ENCODE results near the gene SSH2. TPM values are rescaled to one million over a fixed set of nuclear protein-coding genes. Genes with fewer than 3 reads are reported as not detected.

The SSH2 gene
- total RNA-seq, 1 donor from 2014 or later: 16.2 TPM

- DNase-seq: no peak
Observed at GRCh38 chr17:29586676-29587469, 343.2 kb downstream of the SSH2 start.

GRCh38 chr17:29585080-29585751 lies 344.8 kb downstream of the SSH2 start:
- DNase-seq: no peak

- DNase-seq: no peak
Observed at GRCh38 chr17:29584452-29585079, 345.5 kb downstream of the SSH2 start.

- no peak for DNase-seq
Observed at GRCh38 chr17:29583324-29584248, 346.4 kb downstream of the SSH2 start.

- DNase-seq: no peak
Observed at GRCh38 chr17:29582772-29583171, 347.3 kb downstream of the SSH2 start.

- no peak for DNase-seq
Observed at GRCh38 chr17:29582254-29582765, 347.7 kb downstream of the SSH2 start.

GRCh38 chr17:29581583-29582253 lies 348.3 kb downstream of the SSH2 start:
- no peak for DNase-seq

- DNase-seq: no peak
Observed at GRCh38 chr17:29579866-29580771, 349.9 kb downstream of the SSH2 start.

- DNase-seq: no peak
Observed at GRCh38 chr17:29578626-29579485, 351.2 kb downstream of the SSH2 start.

- no peak for DNase-seq
Observed at GRCh38 chr17:29577385-29578211, 352.4 kb downstream of the SSH2 start.

- DNase-seq: no peak
Observed at GRCh38 chr17:29577001-29577370, 353.0 kb downstream of the SSH2 start.

- DNase-seq: no peak
Observed at GRCh38 chr17:29576214-29577000, 353.6 kb downstream of the SSH2 start.

Small RNA genes within 50 kb of the gene (small RNA-seq; reads per million reads assigned to genes)
- gene RF00156 (ENCODE audit: low replicate concordance): not detected
- not detected for gene RF01210 (ENCODE audit: low replicate concordance)
- gene RNU6-920P (ENCODE audit: low replicate concordance): not detected

Other genes with a start within 250 kb of the SSH2 start
- 0.99 TPM for gene EFCAB5, start 11.4 kb upstream of the SSH2 start, total RNA-seq
- 17.0 TPM for gene NSRP1, start 186.6 kb upstream of the SSH2 start, total RNA-seq